Sigmoid colon (tissue), 7 donors: ENCODE results near the gene PCDHA1. TPM values are rescaled to one million over a fixed set of nuclear protein-coding genes. Genes with fewer than 3 reads are reported as not detected.
"Not testable (repeated sequence)": the region's sequence is repeated elsewhere in the genome, so short reads cannot be mapped to it uniquely, and the experiment has no call there.

Experiments
- DNase-seq: peaks from one replicate; pipeline ENCODE4 v3.0.0-alpha.2; 2019
- H3K27ac ChIP-seq, 4 donors: fragments of 200-600 bp; sonication (generic); one replicate each; pipeline ENCODE4 v1.5.1; 2016 to 2019; ENCODE audit warnings: mild to moderate bottlenecking in 1 of 4
- H3K27me3 ChIP-seq, 3 donors: fragments of 200-600 bp; sonication (generic); one replicate each; pipeline ENCODE4 v1.5.1; 2019; ENCODE audit warnings: mild to moderate bottlenecking in 1 of 3
- H3K36me3 ChIP-seq, 4 donors: fragments of 200-600 bp; sonication (generic); one replicate each; pipeline ENCODE4 v1.5.1; 2016 to 2019
- H3K4me1 ChIP-seq, 4 donors: fragments of 200-600 bp; sonication (generic); one replicate each; pipeline ENCODE4 v1.5.1; 2017 to 2019
- H3K4me3 ChIP-seq, 4 donors: fragments of 200-600 bp; sonication (generic); one replicate each; pipeline ENCODE4 v1.5.1; 2017 to 2019; ENCODE audit warnings: mild to moderate bottlenecking in 2 of 4, moderate library complexity in 1 of 4
- H3K9me3 ChIP-seq, 4 donors: fragments of 200-600 bp in 3 of 4; sonication (generic) in 3 of 4; one replicate each; pipeline versions ENCODE4 v1.5.1 to v1.6.1; 2013 to 2019
- CTCF ChIP-seq, 4 experiments: fragments of 450-650 bp in 3 of 4; fragments of 200-600 bp in 1 of 4; IDR thresholded peaks; one replicate each; pipeline ENCODE4 v1.5.1; 2016 to 2019; ENCODE audit warnings: antibody characterized with exemption in 4 of 4, mild to moderate bottlenecking in 3 of 4, moderate library complexity in 2 of 4
- EP300 ChIP-seq, 4 donors: sonication (generic); formaldehyde crosslinking; IDR thresholded peaks; one replicate each; pipeline ENCODE4 v1.6.1; 2017; ENCODE audit warnings: antibody characterized with exemption in 4 of 4
- POLR2A ChIP-seq, 2 donors: fragments of 450-650 bp; IDR thresholded peaks; one replicate each; pipeline ENCODE4 v1.6.1; 2016; ENCODE audit warnings: antibody characterized with exemption in 2 of 2, mild to moderate bottlenecking in 2 of 2, moderate library complexity in 2 of 2
- POLR2AphosphoS5 ChIP-seq, 4 donors: sonication (generic); formaldehyde crosslinking; IDR thresholded peaks; one replicate each; pipeline ENCODE4 v1.6.1; 2017; ENCODE audit warnings: antibody characterized with exemption in 4 of 4
- WGBS, 2 donors: extraction: QIAGEN DNeasy Blood & Tissue Kit; methylation state at CpG; one replicate each; pipeline ENCODE4 v1.1.7; 2013; 5-methylcytosine and 5-hydroxymethylcytosine counted together
- intact Hi-C: fragments of 100-400 bp; cut with DNase I; formaldehyde crosslinking; loops from one replicate; pipeline ENCODE4 v1.15.1; 2023
- polyA plus RNA-seq, 3 donors: library from polyadenylated mRNA; stranded (reverse); fragments of 200-250 nt; gene quantifications; one replicate each; pipeline ENCODE4 v1.2.3, GENCODE V29; 2013
- total RNA-seq, 4 donors: library from RNA; depleted of rRNA; stranded (reverse); fragments of >200 nt; gene quantifications; one replicate each; pipeline ENCODE4 v1.1.0, GENCODE V29; 2016
- donor health status: healthy with polysubstance abuse.
- donor health status: Bipolar disorder and iron deficiency.
- donor health status: healthy.

PCDHA1 gene
- total and polyA plus RNA-seq, 7 donors = 0.10 TPM; not detected in 6

DNA sequence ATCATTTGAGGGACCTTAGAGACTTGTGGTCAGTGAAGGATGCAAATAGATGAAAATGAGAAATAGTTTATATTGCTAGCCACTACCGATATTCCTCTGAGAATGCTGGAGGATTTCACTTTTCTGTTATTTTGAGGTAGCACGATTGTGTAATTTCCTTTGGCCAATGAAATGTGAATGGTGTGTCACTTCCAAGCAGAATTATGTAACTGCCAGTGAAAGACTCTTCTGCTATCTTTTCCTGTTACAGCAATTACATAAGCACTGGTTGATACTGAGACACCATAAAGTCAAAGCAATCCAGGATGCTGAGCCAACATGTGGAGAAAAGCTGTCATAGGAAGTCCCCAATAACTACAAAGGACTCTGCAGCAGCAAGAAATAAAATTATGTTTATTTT is 5.1 kb downstream of the PCDHA1 start:
- Histone ChIP-seq H3K27ac (no peak overlapping the region), H3K4me1 (no peaks in the 10 kb centered on the region), H3K36me3 (no peaks in the 10 kb centered on the region), H3K27me3 (peaks cover 0 to 80% (median 14%) of the 10 kb centered on the region in 3 donors), H3K4me3 (no peak overlapping the region), H3K9me3 (peaks cover 11 to 49% (median 40%) of the 10 kb centered on the region in 4 donors)
- WGBS, 2 donors = 22 to 47% methylated on average over 2 of the region's 2 CpGs
- intact Hi-C loops = no loop called here
- no peak for TF ChIP-seq CTCF (IDR thresholded peaks at IDR 0.05)
- no peak for DNase-seq

DNA sequence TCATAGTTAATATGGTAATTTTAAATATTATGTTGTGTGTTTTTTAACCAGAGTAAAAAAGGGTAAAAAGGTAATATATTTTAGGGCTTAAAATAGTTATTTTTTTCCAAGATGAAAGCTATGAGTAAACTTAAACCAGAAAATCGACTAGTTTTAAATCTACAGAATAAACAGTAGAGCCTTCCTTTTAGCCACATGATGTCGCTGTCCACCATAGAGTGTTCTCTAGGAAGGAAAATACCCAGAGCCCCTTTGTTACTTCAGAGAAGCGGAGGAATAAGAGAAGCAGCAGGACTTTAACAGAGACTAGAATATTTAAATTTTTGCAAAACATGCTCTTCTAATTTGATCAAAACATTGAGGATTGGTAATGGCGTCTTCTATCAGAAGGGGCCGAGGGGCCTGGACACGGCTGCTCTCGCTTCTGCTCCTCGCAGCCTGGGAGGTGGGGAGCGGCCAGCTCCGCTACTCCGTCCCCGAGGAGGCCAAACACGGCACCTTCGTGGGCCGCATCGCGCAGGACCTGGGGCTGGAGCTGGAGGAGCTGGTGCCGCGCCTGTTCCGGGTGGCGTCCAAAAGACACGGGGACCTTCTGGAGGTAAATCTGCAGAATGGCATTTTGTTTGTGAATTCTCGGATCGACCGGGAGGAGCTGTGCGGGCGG is 8.8 kb downstream of the PCDHA1 start, which contains the start of gene PCDHA2:
Gene PCDHA2, plus strand, starts transcription at position 258 of the 664 bp plus-strand sequence.
- Histone ChIP-seq H3K27ac (no peak within 1 kb of the TSS), H3K4me3 (peak within 1 kb of the TSS in 3 of 4 donors; percentile 16 to 28 (median 25)), H3K9me3 (peaks cover 0 to 34% (median 25%) of the 10 kb centered on the region in 4 donors), H3K4me1 (no peaks in the 10 kb centered on the region), H3K27me3 (peaks cover 0 to 74% (median 0%) of the 10 kb centered on the region in 3 donors), H3K36me3 (no peaks in the 10 kb centered on the region)
- WGBS, 2 donors = 28 to 48% methylated on average over 27 of the region's 27 CpGs
- intact Hi-C loops = no loop called here
- DNase-seq = no peak
- no peak for TF ChIP-seq CTCF (IDR thresholded peaks at IDR 0.05)
- TF ChIP-seq POLR2AphosphoS5 (IDR thresholded peaks at IDR 0.05) = no peak
- TF ChIP-seq EP300 (IDR thresholded peaks at IDR 0.05) = no peak
- no peak for TF ChIP-seq POLR2A (IDR thresholded peaks at IDR 0.05)

GRCh38 chr5:140795259-140795641 is 9.3 kb downstream of the PCDHA1 start:
- 26 to 47% methylated on average over 15 of the region's 15 CpGs for WGBS, 2 donors
- Histone ChIP-seq H3K27ac (no peak overlapping the region), H3K27me3 (peaks cover 0 to 70% (median 0%) of the 10 kb centered on the region in 3 donors), H3K4me1 (no peaks in the 10 kb centered on the region), H3K36me3 (no peaks in the 10 kb centered on the region), H3K4me3 (peak overlapping the region in 3 of 4 donors; percentile 16 to 28 (median 25)), H3K9me3 (peaks cover 0 to 31% (median 25%) of the 10 kb centered on the region in 4 donors)
- DNase-seq = no peak
- TF ChIP-seq CTCF (IDR thresholded peaks at IDR 0.05) = no peak
- intact Hi-C loops = no loop called here

DNA sequence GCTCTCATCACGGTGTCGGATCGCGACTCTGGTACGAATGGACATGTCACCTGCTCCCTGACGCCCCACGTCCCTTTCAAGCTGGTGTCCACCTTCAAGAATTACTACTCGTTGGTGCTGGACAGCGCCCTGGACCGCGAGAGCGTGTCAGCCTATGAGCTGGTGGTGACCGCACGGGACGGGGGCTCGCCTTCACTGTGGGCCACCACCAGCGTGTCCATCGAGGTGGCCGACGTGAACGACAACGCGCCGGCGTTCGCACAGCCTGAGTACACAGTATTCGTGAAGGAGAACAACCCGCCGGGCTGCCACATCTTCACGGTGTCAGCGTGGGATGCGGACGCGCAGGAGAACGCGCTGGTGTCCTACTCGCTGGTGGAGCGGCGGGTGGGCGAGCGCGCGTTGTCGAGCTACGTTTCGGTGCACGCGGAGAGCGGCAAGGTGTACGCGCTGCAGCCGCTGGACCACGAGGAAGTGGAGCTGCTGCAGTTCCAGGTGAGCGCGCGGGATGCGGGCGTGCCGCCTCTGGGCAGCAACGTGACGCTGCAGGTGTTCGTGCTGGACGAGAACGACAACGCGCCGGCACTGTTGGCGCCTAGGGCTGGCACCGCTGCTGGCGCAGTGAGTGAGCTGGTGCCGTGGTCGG is 10.3 kb downstream of the PCDHA1 start:
- H3K27ac ChIP-seq, DNase-seq, H3K4me1 ChIP-seq, H3K4me3 ChIP-seq, H3K36me3 ChIP-seq, intact Hi-C loops: not testable (repeated sequence)
- 65 to 80% methylated on average over 72 of the region's 72 CpGs for WGBS, 2 donors
- Histone ChIP-seq H3K9me3 (peaks cover 0 to 31% (median 27%) of the 10 kb centered on the region in 4 donors), H3K27me3 (peaks cover 0 to 72% (median 0%) of the 10 kb centered on the region in 3 donors)

DNA sequence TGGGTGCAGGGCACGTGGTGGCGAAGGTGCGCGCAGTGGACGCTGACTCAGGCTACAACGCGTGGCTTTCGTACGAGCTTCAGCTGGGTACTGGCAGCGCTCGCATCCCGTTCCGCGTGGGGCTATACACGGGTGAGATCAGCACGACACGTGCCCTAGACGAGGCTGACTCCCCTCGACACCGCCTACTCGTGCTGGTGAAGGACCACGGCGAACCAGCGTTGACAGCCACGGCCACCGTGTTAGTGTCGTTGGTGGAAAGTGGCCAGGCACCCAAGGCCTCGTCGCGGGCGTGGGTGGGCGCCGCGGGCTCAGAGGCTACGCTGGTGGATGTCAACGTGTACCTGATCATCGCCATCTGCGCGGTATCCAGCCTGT is 10.8 kb downstream of the PCDHA1 start:
- Histone ChIP-seq H3K36me3 (no peaks in the 10 kb centered on the region), H3K4me1 (no peaks in the 10 kb centered on the region), H3K4me3 (no peak overlapping the region), H3K27ac (no peak overlapping the region), H3K9me3 (peaks cover 0 to 31% (median 29%) of the 10 kb centered on the region in 4 donors), H3K27me3 (peaks cover 0 to 77% (median 0%) of the 10 kb centered on the region in 3 donors)
- WGBS, 2 donors = 65 to 82% methylated on average over 39 of the region's 39 CpGs
- intact Hi-C loops = no loop called here
- TF ChIP-seq EP300 (IDR thresholded peaks at IDR 0.05) = no peak
- TF ChIP-seq POLR2AphosphoS5 (IDR thresholded peaks at IDR 0.05) = no peak
- TF ChIP-seq POLR2A (IDR thresholded peaks at IDR 0.05) = no peak
- TF ChIP-seq CTCF (IDR thresholded peaks at IDR 0.05) = no peak
- DNase-seq = no peak
